Activated CD8-positive, alpha-beta memory T cell treated with anti-CD3 and anti-CD28 coated beads, Interleukin-2, amount 50 U/mL, for 24 hours (primary cell): Measurements from ENCODE around the gene CTTN.

ENCODE experiments used
- DNase-seq: peaks from one replicate; pipeline ENCODE4 v3.0.0-alpha.2; 2020; ENCODE audit errors: extremely low read depth

CTTN gene

DNA sequence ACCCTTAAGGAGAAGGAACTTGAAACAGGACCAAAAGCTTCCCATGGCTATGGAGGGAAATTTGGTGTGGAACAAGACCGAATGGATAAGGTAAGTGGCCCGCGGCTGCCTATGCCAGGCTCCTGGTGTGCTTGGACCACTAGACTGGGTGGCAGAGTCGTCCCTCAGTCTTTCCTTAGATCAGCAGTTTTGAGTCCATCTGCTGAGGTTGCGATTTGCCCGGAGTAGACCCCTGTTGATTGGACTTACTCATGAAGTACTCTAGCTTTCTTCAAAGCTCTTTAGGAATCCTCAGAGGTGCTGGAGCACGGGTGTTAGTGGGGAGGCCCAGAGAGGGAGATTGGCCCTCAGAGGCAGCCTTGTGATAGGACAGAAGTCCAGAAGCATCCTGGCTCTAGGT is 11.5 kb downstream of the CTTN start:
- DNase-seq, result no peak

DNA sequence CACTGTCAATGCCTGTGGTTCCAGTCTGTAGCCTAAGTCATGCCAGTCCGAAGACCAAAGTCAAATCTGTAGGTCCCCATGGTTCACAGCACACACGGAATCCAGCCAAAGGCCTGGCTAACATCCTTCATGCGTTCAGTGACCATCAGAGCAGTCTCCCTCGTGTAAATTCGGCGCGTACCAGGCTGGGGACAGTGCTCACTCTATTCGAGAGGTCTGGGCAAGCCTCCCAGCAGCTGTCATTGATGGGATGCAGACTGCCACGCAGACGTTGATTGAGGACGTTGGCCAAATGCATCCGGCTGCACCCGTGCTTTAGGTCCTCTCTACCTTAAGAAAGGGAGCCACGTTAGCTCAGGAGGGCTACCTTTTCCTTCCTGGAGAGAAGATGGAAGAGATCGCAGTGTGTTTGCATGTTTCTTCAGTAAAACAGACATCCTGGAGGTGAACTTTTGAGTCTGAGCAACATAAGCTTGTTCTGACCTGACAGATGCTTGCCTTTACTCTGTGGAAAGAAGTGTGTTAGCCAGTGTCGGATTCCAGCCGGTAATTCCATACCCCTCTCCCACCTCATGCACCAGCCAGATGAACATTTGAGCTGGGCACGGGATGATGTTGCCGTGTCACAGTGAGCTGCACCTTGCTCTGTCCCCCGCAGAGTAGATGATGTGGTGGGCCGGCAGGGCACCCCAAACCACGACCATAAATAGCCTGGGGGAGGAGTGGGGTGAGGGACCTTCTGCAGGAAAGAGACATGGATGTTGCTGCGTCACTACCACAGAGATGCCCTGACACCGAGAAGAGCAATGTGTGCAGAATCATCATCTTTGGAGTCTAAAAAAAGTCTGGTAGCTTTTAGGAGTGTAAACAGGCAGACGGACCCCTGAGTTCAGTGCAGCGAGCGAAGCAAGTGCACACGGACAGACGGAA is 12.2 kb downstream of the CTTN start:
- DNase-seq, result no peak

DNA sequence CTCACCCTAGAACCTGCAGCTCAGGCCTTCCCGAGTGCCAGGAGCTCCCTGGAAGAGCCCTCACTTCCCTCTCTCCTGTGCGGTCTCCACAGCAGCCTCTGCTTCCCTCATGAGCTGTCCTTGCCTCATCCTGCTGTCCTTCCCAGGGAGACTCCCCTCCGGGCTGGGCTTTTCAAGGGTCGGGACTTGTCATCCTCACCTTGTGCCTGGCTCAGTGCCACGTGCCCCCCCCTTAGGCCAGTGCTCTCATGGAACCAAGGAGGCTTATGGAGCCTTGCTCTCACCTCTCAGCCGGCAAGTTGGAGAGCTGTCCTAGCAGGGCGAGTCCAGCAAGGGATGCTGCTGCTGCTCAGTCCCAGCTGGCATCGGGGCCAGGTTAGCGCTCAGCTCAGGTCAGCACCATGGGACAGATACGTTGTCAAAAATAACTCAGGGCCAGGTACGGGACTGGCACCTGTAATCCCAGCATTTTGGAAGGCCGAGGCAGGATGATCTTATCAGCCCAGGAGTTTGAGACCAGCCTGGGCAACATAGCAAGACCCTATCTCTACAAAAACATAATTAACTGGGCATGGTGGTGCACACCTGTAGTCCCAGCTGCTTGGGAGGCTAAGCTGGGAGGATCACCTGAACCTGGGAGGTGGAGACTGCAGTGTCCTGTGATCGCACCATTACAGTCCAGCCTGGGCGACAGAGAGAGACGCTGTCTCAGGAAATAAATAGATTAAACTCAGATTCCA is 13.6 kb downstream of the CTTN start:
- DNase-seq, result no peak

DNA sequence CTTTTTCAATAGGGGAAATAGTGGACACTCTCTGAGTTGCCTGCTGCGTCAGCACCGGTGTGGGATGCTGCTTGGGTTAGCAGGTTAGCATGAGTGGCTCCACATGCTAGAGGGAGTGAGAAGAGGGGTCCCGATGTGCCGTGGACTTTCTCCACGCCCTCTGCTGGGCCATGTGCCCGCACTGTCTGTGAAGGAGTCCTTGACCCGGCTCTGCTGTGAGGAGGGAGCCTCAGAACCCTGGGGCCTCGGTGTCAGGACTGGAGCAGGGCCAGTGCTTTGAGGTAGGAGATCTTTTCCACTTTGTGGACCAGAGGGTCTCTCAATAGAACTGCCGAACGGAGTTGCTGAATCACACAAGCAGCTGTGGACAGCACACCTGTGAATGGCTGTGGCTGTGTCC is 14.8 kb downstream of the CTTN start:
- DNase-seq, result no peak

- DNase-seq, result no peak
Measured at GRCh38 chr11:70414341-70415100, 16.2 kb downstream of the CTTN start.

DNA sequence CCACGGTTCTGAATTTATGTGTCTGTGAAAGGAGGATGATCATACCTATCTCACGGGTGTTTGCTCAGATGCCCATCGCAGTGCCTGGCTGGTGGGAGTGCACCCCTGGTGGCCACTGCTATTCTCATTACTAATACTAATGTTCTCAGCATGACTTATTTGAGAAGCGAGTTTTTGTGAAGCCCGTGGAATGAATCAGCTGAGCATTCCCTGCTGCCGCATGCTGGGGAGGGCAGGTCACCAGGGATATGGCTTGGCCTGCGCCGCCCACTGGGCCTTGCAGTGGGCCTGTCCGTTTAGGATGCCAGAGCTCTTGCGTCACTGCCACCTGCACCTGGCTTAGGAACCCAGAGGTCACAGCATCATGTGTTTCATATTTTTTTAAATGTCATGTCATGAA is 16.9 kb downstream of the CTTN start:
- no peak for DNase-seq

DNA sequence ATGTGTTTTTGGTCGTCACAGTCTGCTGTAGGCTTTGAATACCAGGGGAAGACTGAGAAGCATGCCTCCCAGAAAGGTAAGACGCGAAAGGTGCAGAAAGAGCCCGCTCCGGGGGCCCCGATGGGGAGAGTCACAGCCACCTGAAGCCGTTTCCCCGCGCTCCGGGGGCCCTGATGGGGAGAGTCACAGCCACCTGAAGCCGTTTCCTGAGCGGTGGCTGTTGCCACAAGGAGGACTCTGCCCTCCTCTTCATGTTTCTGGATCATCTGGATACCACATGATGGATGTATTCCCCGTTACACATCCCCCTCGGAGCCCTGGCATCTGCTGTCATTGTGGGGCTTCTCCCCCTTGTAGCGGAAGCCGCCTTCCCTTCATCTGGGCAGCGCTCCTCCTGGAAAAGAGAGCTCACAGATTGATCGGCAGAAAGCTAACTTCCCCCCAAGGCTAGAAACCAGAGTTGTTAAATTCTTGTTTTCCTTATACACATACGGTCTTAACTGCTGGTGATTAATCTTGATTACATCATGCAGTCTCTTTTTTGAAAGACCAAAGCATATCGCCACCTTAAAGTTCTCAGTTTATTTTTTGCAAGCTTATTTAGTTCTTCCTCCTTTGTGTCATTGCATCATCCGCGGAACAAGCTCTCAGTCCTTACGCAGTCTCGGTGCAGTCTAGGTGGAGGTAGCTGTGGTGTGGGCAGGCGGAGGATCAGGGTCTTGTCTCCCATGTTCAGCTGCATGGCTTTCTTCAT is 17.5 kb downstream of the CTTN start:
- no peak for DNase-seq

DNA sequence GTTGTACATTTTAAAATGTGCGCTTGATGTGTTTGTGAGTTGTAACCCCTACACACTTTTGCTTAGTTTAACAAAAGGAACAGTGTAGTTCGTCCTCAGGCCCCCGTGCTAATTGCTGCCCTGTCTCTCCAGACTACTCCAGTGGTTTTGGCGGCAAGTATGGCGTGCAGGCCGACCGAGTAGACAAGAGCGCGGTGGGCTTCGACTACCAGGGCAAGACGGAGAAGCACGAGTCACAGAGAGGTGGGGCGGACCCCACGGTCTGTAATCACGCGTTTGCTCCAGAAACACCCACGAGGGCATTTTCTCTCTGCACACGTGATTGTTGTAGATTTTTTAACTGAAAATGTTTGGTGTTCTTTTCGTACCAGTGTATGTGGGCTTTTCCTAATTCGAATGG is 18.6 kb downstream of the CTTN start:
- DNase-seq, result no peak

GRCh38 chr11:70418130-70418529 is 19.8 kb downstream of the CTTN start:
- DNase-seq, result no peak

GRCh38 chr11:70419307-70420007 is 21.1 kb downstream of the CTTN start:
- DNase-seq, result no peak

GRCh38 chr11:70420008-70420464 is 21.7 kb downstream of the CTTN start:
- no peak for DNase-seq

DNA sequence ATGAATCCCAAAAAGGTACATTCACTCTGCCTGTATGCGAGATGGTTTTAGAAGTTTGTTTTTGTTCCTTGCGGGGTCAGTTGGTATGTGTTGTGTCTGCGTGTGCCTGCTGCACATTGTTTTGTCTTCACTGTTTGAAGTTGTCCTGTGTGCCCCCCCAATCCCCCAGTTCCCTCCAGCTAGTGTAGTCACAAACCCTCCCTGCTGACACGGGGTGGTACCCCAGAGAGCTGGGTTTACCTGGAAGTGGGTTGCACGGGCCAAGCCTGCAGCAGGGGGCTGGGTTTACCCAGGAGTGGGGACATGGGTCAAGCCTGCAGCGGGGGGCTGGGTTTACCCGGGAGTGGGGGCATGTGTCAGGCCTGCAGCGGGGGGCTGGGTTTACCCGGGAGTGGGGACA is 22.2 kb downstream of the CTTN start:
- DNase-seq, result no peak

GRCh38 chr11:70421123-70421522 is 22.8 kb downstream of the CTTN start:
- DNase-seq, result no peak

- DNase-seq, result no peak
Measured at GRCh38 chr11:70422692-70423522, 24.6 kb downstream of the CTTN start.

DNA sequence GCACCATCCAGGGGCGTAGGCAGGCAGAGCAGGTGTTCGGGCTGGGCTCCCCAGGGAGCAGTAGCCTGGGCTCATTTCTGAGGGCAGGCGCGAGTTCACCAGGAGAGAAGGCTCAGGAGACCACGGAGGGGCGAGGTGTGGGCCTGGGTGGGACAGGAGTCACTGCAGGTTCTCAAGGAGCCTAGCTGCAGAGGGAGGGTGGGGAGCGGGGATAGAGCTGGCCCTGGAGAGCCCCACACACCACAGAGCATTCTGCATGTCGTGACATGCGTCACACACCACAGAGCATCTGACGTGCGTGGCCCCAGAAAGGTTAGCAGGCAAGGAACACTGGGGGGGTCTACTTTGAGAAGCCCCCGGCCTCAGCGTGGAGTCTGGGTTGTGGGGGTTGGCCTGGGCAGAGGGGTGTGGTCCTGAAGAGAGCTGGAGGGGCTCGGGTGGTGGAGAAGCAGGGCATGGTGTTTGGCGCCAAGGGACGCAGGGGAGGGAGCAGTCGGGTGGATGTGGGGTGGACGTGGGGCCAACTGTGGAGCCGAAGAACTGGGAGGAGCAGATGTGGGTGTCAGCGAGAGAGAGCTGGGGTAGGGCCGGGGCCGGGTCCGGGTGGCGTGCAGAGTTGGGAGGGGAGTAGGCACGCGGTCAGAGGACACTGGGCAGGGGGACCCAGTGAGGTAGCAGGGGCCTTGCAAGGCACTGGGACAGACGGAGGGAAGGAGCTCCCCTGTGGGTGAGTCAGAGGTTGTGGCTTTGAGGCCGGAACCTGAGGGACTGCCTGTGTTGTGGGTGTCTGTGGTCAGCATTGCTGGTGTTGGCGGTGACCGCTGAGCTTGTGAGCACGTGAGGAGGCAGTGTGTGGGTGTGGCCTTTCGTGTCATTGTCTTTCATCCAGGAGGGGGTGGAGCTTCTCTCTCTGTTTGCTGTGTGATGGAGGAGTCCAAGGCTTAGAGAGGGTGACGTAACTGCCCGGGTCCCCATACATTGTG is 25.5 kb downstream of the CTTN start:
- peak; percentile 36 for DNase-seq

DNA sequence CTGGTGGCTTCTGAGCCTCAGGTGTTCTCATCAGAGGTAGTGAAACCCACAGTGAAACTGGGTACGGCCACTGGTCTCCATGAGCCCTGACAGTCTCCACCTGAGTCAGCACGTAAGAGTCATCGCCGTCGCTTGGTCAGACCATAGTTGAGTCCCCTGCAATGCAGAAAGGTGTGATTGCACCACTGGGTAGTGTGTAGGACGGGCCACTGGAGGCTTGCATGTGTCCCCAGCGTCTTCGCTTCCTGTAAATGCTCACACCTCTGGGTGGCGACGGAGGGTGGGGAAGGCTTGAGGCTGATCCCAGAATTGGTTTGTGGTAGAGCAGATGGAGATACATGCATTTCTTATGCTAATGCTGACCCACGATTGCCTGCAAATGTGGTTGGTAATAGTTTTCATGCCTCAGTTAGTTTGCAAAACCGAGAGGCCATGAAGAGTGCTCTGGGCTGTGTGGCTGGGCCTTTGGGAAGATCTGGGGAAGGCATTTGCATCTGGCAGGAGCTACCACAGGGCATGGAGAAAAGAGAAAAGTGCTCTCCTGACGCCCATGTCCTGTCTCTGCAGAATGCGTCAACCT is 26.5 kb downstream of the CTTN start:
- DNase-seq, result no peak

- no peak for DNase-seq
Measured at GRCh38 chr11:70427436-70427835, 29.1 kb downstream of the CTTN start.

DNA sequence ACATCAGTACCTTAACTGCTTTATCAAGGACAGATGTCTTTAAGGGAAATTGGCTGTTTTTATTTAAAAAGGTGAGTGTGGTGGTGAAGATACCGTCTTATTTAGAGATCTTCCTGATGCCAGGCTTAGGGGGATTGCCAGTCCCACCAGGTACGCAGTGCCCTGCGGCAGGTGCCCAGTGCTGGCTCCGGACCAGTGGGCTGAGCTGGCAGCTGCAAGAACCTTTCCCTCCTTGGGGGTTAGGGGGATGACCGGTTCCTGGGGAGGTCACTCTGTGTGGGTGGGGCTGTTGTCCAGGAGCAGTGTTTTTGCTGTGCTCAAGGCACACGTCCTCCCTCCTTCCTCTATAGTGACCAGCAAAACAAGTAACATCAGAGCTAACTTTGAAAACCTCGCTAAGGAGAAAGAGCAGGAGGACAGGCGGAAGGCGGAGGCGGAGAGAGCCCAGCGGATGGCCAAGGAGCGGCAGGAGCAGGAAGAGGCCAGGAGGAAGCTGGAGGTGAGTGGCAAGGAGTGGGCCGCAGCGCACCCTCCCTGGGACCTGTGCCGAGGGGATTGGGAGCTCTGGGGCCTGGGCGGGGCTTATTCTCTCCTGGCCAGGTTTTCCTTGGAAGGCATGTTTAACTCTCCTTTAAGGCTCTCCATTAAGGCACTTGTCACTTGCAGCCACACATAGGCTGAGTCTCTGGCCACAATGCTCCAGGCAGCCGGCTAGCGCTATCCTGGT is 30.5 kb downstream of the CTTN start:
- DNase-seq, result no peak
